ENCODE results near the gene FBXL19.
"Not testable (repeated sequence)": the region's sequence is repeated elsewhere in the genome, so short reads cannot be mapped to it uniquely, and the experiment has no call there.

The FBXL19 gene

DNA sequence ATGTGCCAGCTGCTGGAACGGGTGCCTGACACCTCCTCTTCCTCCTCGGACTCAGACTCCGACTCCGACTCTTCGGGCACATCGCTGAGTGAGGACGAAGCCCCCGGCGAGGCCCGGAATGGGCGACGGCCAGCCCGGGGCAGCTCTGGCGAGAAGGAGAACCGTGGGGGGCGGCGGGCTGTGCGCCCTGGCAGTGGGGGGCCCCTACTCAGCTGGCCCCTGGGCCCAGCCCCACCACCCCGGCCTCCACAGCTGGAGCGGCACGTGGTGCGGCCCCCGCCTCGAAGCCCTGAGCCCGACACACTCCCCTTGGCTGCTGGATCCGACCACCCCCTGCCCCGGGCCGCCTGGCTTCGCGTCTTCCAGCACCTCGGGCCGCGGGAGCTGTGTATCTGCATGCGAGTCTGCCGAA lies 6.8 kb downstream of the FBXL19 start:
- TF ChIP-seq, protein P1, sequence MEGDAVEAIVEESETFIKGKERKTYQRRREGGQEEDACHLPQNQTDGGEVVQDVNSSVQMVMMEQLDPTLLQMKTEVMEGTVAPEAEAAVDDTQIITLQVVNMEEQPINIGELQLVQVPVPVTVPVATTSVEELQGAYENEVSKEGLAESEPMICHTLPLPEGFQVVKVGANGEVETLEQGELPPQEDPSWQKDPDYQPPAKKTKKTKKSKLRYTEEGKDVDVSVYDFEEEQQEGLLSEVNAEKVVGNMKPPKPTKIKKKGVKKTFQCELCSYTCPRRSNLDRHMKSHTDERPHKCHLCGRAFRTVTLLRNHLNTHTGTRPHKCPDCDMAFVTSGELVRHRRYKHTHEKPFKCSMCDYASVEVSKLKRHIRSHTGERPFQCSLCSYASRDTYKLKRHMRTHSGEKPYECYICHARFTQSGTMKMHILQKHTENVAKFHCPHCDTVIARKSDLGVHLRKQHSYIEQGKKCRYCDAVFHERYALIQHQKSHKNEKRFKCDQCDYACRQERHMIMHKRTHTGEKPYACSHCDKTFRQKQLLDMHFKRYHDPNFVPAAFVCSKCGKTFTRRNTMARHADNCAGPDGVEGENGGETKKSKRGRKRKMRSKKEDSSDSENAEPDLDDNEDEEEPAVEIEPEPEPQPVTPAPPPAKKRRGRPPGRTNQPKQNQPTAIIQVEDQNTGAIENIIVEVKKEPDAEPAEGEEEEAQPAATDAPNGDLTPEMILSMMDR (IDR thresholded peaks at IDR 0.05; ENCODE audit: low read depth, low read length): no peak
- DNase-seq: no peak
- Histone ChIP-seq H3K4me3 (ENCODE audit: low read depth, low read length) (no peak overlapping the region), H3K27me3 (ENCODE audit: insufficient read depth, low read depth, severe bottlenecking) (no peaks in the 10 kb centered on the region), H3K9me3 (ENCODE audit: severe bottlenecking) (no peaks in the 10 kb centered on the region), H3K27ac (no peak overlapping the region), H3K36me3 (peaks cover 43% of the 10 kb centered on the region)

DNA sequence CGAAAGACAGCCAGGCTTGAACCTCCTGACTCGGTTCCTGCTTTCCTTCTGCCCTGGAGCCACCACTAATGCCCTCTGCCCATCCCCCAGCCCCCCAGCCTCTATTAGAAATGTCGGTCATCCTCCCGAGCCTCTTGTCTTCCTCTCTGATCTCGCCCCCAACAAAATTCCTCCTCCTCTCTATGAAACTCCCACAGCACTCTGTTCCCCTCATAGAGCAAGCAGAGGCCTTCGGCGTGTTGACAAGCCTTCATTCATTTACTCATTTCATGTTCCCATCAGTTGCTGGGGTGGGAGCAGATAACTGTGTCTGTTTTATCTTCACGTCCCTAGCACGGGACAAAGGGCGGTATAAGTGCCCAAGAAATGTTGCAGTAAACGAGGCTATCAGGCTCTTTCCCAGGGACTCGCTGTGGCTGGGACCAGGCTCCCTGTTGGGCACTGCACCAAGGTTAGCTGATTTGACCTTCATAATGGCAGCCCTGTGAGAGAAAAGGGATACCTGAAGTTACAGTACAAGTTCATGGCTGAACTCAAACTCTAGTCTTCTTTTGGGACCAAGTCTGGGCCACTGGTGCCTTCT lies 7.8 kb downstream of the FBXL19 start:
- TF ChIP-seq, protein P1 (IDR thresholded peaks at IDR 0.05; ENCODE audit: low read depth, low read length): no peak
- no peaks in the 10 kb centered on the region for H3K9me3 ChIP-seq (ENCODE audit: severe bottlenecking)
- no peaks in the 10 kb centered on the region for H3K27me3 ChIP-seq (ENCODE audit: insufficient read depth, low read depth, severe bottlenecking)
- no peak for DNase-seq
- no peak overlapping the region for H3K4me3 ChIP-seq (ENCODE audit: low read depth, low read length)
- H3K36me3 ChIP-seq: peaks cover 39% of the 10 kb centered on the region
- no peak overlapping the region for H3K27ac ChIP-seq

DNA sequence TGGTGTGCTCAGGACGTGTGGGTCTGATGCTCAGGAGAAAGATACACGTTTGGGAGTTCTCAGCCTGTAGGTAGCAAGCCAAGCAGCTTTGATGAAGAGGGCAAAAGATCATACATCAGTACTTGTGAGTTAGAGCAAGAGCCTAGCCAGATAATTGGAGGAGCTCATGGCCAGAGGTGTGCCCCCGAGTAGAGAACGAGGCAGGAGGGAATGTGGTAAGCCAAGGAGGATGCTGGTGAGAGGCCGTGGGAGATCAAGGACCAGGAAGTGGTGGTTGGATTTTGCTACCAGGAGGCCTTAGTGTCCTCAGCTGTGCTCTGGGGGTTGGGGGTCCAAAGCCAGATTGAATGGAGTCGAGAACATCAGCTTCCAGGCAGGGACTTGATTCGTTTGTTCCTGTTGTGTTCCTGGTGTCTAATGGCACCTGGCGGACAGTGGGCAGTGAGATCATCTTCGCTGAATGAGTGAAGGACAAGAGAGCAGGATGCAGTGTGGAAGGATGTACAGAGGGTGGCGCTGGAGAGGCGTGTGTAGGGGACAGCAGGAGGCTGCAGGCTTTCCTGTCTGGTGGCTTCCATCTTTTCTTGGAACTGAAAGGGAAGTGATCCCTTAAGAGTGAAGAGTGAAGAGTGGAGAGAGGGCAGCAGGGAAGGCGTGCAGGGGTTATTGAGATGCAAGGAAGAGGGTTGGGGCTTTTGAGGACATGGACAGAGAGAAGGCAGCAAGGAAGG lies 11.6 kb downstream of the FBXL19 start:
- DNase-seq: peak; percentile 72
- no peaks in the 10 kb centered on the region for H3K9me3 ChIP-seq (ENCODE audit: severe bottlenecking)
- TF ChIP-seq, protein P1 (IDR thresholded peaks at IDR 0.05; ENCODE audit: low read depth, low read length): peak; percentile 86
- H3K27me3 ChIP-seq (ENCODE audit: insufficient read depth, low read depth, severe bottlenecking): no peaks in the 10 kb centered on the region
- H3K36me3 ChIP-seq: peaks cover 24% of the 10 kb centered on the region
- no peak overlapping the region for H3K27ac ChIP-seq
- no peak overlapping the region for H3K4me3 ChIP-seq (ENCODE audit: low read depth, low read length)

DNA sequence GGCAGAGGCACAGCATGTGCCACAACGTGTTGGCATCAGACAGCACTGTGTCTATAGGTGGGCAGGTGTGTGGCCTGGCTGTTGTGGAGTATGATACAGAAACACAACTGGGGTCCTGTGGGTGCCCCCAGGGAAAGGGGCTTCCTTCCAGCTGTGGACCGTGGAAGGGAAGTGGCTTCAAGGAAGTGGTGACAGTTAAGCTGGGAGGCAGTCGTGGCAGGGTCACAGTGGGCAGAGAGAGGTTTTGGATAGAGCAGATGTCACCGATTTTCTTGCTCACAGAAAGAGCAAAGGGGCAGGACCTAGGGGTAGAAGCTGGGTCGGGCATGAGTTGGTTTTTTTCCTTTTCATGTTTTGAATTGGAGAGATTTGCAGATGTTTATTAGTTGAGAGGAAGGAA lies 14.3 kb downstream of the FBXL19 start:
- DNase-seq: no peak
- H3K36me3 ChIP-seq: peaks cover 11% of the 10 kb centered on the region
- no peak overlapping the region for H3K27ac ChIP-seq
- no peak overlapping the region for H3K4me3 ChIP-seq (ENCODE audit: low read depth, low read length)
- no peaks in the 10 kb centered on the region for H3K9me3 ChIP-seq (ENCODE audit: severe bottlenecking)
- H3K27me3 ChIP-seq (ENCODE audit: insufficient read depth, low read depth, severe bottlenecking): no peaks in the 10 kb centered on the region
- TF ChIP-seq, protein P1 (IDR thresholded peaks at IDR 0.05; ENCODE audit: low read depth, low read length): no peak

DNA sequence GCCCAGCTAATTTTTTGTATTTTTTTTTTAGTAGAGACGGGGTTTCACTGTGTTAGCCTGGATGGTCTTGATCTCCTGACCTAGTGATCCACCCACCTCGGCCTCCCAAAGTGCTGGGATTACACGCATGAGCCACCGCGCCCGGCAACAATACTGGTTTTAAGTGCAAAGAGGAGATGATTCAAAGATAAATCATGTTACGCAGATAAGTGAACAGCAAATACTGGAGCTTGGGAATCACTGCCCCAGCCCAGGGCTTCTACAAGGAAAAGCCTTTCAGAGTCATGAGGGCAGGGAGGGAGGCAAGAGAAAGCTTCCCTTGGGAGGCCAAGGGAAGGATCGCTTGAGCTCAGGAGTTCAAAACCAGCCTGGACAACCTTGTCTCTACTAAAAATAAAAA lies 16.2 kb downstream of the FBXL19 start:
- H3K4me3 ChIP-seq (ENCODE audit: low read depth, low read length); H3K9me3 ChIP-seq (ENCODE audit: severe bottlenecking); H3K27me3 ChIP-seq (ENCODE audit: insufficient read depth, low read depth, severe bottlenecking); H3K27ac ChIP-seq; DNase-seq: not testable (repeated sequence)
- H3K36me3 ChIP-seq: peaks cover 24% of the 10 kb centered on the region

DNA sequence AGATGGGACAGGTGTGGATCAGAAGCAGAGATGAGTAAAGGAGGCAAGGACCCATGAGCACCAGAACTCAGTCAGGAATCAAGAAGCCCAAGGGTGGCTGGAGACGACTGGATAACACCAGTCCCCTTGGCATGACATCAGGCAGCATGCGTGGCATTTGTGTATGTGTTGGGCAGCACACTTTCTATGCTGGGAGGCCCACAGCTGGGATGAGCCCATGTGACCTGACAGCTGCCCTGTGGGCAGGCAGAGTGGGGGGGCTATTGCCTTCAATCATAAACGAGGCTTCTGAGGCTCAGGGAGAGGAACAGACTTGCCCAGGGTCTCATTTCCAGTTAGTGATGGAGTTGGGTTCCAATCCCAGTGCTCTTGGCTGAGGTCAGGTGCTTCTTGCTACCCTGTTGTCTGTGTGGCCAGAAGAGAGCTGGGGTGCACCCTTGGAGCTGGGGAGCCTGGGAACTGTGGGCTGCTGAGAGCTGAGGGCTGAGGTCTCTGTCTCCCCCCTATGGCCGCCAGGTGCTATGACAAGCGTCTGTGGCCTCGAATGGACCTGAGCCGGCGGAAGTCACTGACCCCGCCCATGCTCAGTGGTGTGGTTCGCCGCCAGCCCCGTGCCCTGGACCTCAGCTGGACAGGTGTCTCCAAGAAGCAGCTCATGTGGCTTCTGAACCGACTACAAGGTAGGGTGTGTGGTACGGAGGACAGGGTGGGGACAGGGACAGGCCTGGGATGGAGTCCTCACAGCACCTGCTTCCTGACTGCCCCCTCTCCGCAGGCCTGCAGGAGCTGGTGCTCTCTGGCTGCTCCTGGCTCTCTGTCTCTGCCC lies 18.4 kb downstream of the FBXL19 start:
- H3K27me3 ChIP-seq (ENCODE audit: insufficient read depth, low read depth, severe bottlenecking): no peaks in the 10 kb centered on the region
- H3K36me3 ChIP-seq: peaks cover 28% of the 10 kb centered on the region
- TF ChIP-seq, protein P1 (IDR thresholded peaks at IDR 0.05; ENCODE audit: low read depth, low read length): peak; percentile 98
- H3K9me3 ChIP-seq (ENCODE audit: severe bottlenecking): no peaks in the 10 kb centered on the region
- peak; percentile 83 for DNase-seq
- peak overlapping the region; percentile 40 for H3K27ac ChIP-seq
- no peak overlapping the region for H3K4me3 ChIP-seq (ENCODE audit: low read depth, low read length)

Data from WERI-Rb-1 (cell line).